ENCODE results near the gene ACVR1C.

GRCh38 chr2:157540102-157540501, 88.6 kb downstream of the ACVR1C start:
- TF ChIP-seq, protein P1, sequence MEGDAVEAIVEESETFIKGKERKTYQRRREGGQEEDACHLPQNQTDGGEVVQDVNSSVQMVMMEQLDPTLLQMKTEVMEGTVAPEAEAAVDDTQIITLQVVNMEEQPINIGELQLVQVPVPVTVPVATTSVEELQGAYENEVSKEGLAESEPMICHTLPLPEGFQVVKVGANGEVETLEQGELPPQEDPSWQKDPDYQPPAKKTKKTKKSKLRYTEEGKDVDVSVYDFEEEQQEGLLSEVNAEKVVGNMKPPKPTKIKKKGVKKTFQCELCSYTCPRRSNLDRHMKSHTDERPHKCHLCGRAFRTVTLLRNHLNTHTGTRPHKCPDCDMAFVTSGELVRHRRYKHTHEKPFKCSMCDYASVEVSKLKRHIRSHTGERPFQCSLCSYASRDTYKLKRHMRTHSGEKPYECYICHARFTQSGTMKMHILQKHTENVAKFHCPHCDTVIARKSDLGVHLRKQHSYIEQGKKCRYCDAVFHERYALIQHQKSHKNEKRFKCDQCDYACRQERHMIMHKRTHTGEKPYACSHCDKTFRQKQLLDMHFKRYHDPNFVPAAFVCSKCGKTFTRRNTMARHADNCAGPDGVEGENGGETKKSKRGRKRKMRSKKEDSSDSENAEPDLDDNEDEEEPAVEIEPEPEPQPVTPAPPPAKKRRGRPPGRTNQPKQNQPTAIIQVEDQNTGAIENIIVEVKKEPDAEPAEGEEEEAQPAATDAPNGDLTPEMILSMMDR (IDR thresholded peaks at IDR 0.05; ENCODE audit: low read depth, low read length) = no peak
- no peak for TF ChIP-seq EZH2phosphoT487 (IDR thresholded peaks at IDR 0.05; ENCODE audit: low read depth)
